ENCODE results near the gene NELL1.
A peak's percentile ranks its signal among the peaks of the same experiment; 100 is the strongest.

Gene NELL1

GRCh38 chr11:21612326-21612725 is 942.9 kb downstream of the NELL1 start:
- DNase-seq = no peak

GRCh38 chr11:21614961-21615360 is 945.6 kb downstream of the NELL1 start:
- no peak for DNase-seq

GRCh38 chr11:21615955-21616371 is 946.6 kb downstream of the NELL1 start:
- peak; percentile 12 for DNase-seq

GRCh38 chr11:21622566-21622965 is 953.2 kb downstream of the NELL1 start:
- no peak for DNase-seq

GRCh38 chr11:21622995-21623394 is 953.6 kb downstream of the NELL1 start:
- no peak for DNase-seq

All from DMS79 treated with DMSO at 0.1 percent for 48 hours (cell line).